Type B pancreatic cell (in vitro differentiated cells): ENCODE data around the gene PNMA8A. TPM values are rescaled to one million over a fixed set of nuclear protein-coding genes. Genes with fewer than 3 reads are reported as not detected.

Source experiments
- DNase-seq: peaks from one replicate; pipeline ENCODE4 v3.0.0; 2021; ENCODE audit warnings: mixed read lengths; ENCODE audit not compliant: unreplicated experiment; ENCODE audit errors: extremely low spot score
- H3K27ac Mint-ChIP-seq: 2 replicates; pipeline ENCODE4 v1.8.0; 2021; ENCODE audit warnings: mild to moderate bottlenecking, mixed read lengths
- H3K27me3 Mint-ChIP-seq: 2 replicates; pipeline ENCODE4 v1.8.0; 2021; ENCODE audit warnings: mixed read lengths
- H3K36me3 Mint-ChIP-seq: 2 replicates; pipeline ENCODE4 v1.8.0; 2021; ENCODE audit warnings: mixed read lengths
- H3K4me1 Mint-ChIP-seq: one replicate; pipeline ENCODE4 v1.8.0; 2021; ENCODE audit warnings: mixed read lengths; ENCODE audit not compliant: unreplicated experiment
- H3K4me3 Mint-ChIP-seq: 2 replicates; pipeline ENCODE4 v1.8.0; 2021; ENCODE audit warnings: mild to moderate bottlenecking, mixed read lengths
- H3K9me3 Mint-ChIP-seq: 2 replicates; pipeline ENCODE4 v1.8.0; 2021; ENCODE audit warnings: mixed read lengths
- CTCF ChIP-seq: fragments of 200-600 bp; sonication (generic); conservative IDR thresholded peaks from 2 replicates; pipeline ENCODE4 v1.5.0; 2021; ENCODE audit warnings: antibody characterized with exemption, mild to moderate bottlenecking
- total RNA-seq: library from RNA; stranded (reverse); gene quantifications from 2 replicates; pipeline ENCODE4 v1.2.1, GENCODE V29; 2021; ENCODE audit warnings: low replicate concordance

PNMA8A gene
- total RNA-seq, 1 donor from 2014 or later: 21.9 TPM

- TF ChIP-seq CTCF: no peak
- no peak overlapping the region for H3K27ac Mint-ChIP-seq
- H3K27me3 Mint-ChIP-seq: no peaks in the 10 kb centered on the region
- no peak overlapping the region for H3K4me3 Mint-ChIP-seq
- H3K36me3 Mint-ChIP-seq: no peaks in the 10 kb centered on the region
- no peak for DNase-seq
- peaks cover 7% of the 10 kb centered on the region for H3K9me3 Mint-ChIP-seq
- peaks cover 10% of the 10 kb centered on the region for H3K4me1 Mint-ChIP-seq
These were observed 17.7 kb downstream of the PNMA8A start for GRCh38 chr19:46453661-46454060.

GRCh38 chr19:46452186-46452585 lies 19.2 kb downstream of the PNMA8A start:
- H3K27ac Mint-ChIP-seq: no peak overlapping the region
- peaks cover 7% of the 10 kb centered on the region for H3K9me3 Mint-ChIP-seq
- no peak for TF ChIP-seq CTCF

DNA sequence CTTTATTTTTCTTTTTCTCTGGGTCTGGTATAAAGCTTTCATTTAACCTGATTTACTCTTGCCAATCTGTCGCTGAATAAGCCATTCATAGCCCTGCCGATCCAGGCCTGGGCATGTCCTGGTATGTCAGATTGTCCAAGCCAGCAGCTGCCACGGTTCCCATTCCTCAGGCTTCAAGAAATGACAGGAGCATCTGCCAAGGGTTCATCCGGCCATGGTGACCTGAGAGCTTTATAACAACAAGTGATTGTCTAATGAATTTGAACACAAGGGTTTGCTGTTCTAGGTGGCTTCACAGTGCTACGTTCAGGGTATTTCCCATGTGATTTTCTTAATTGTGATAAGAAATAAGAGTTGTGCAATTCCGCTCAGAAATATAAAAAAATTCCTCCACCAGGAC lies 20.0 kb downstream of the PNMA8A start:
- Mint-ChIP-seq H3K36me3 (no peaks in the 10 kb centered on the region), H3K9me3 (peaks cover 7% of the 10 kb centered on the region), H3K4me1 (peaks cover 8% of the 10 kb centered on the region), H3K27ac (no peak overlapping the region), H3K4me3 (no peak overlapping the region), H3K27me3 (no peaks in the 10 kb centered on the region)
- TF ChIP-seq CTCF: no peak
- no peak for DNase-seq

More at GRCh38 chr19:46452186-46452585, 19.2 kb downstream of the PNMA8A start:
- Mint-ChIP-seq H3K4me1 (peaks cover 10% of the 10 kb centered on the region), H3K27me3 (no peaks in the 10 kb centered on the region), H3K36me3 (no peaks in the 10 kb centered on the region), H3K4me3 (no peak overlapping the region)
- no peak for DNase-seq

- no peak overlapping the region for H3K27ac Mint-ChIP-seq
- no peak for TF ChIP-seq CTCF
- no peak for DNase-seq
- H3K4me3 Mint-ChIP-seq: no peak overlapping the region
- peaks cover 4% of the 10 kb centered on the region for H3K4me1 Mint-ChIP-seq
- H3K9me3 Mint-ChIP-seq: peaks cover 7% of the 10 kb centered on the region
- H3K27me3 Mint-ChIP-seq: no peaks in the 10 kb centered on the region
- no peaks in the 10 kb centered on the region for H3K36me3 Mint-ChIP-seq
These were observed 20.6 kb downstream of the PNMA8A start for GRCh38 chr19:46450737-46451136.

DNA sequence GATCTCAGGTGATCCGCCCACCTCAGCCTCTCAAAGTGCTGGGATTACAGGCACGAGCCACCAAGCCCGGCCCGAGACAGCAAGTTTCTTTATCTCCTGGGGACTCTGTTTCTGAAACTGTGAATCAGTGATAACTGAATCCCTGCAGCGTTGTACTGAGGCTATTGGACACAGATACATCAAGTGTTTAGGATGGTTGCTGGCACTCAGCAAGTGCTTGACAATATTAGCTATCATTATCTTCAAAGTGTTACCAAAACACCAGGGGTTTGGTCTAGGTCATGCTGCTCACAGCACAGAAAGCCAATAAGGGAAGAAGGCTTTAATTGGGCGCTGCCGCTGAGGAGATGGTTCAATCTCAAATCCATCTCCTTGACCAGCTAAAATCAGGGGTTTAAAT lies 22.1 kb downstream of the PNMA8A start:
- no peak for DNase-seq
- Mint-ChIP-seq H3K9me3 (peaks cover 7% of the 10 kb centered on the region), H3K36me3 (no peaks in the 10 kb centered on the region), H3K4me3 (no peak overlapping the region), H3K27me3 (no peaks in the 10 kb centered on the region), H3K4me1 (peaks cover 4% of the 10 kb centered on the region), H3K27ac (no peak overlapping the region)
- no peak for TF ChIP-seq CTCF

DNA sequence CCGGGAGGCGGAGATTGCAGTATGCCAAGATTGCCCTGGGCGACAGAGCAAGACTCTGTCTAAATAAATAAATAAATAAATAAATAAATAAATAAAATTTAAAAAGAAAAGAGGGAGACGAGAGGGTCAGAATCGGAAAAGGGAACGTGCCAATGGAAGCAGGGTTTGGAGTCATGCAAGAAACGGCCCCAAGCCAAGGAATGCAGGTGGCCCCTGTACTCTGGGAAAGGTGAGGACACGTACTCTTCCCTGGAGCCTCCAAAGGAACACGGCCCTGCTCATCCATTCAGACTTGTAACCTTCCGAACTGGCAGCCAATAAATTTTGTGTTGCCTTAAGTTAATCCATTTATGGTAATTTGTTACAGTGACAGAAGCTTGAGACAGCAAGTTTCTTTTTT lies 22.8 kb downstream of the PNMA8A start:
- Mint-ChIP-seq H3K4me1 (peaks cover 4% of the 10 kb centered on the region), H3K4me3 (no peak overlapping the region), H3K9me3 (peaks cover 7% of the 10 kb centered on the region), H3K36me3 (no peaks in the 10 kb centered on the region), H3K27me3 (no peaks in the 10 kb centered on the region), H3K27ac (no peak overlapping the region)
- DNase-seq: no peak
- TF ChIP-seq CTCF: no peak
